MM.1S (cell line): ENCODE results near the gene SEC14L2.

Experiments
- DNase-seq: peaks from one replicate; pipeline ENCODE4 v3.0.0-alpha.2; 2015
- H2AFZ ChIP-seq: fragments of 300-600 bp; sonication (generic); 2 replicates; pipeline ENCODE4 v1.6.0; 2016; ENCODE audit warnings: antibody characterized with exemption, low read length
- H3F3A ChIP-seq: fragments of 300-600 bp; sonication (generic); 2 replicates; pipeline ENCODE4 v1.6.1; 2016; ENCODE audit warnings: mild to moderate bottlenecking, antibody characterized with exemption, low read length, moderate library complexity, mixed read lengths; ENCODE audit not compliant: insufficient read depth
- H3K27ac ChIP-seq: fragments of 300-600 bp; sonication (generic); 2 replicates; pipeline ENCODE4 v1.5.1; 2016; ENCODE audit warnings: mild to moderate bottlenecking, low read length
- H3K27me3 ChIP-seq: fragments of 300-600 bp; sonication (generic); replicated peaks from 2 replicates; pipeline ENCODE4 v1.6.0; 2016; ENCODE audit warnings: low read length; ENCODE audit not compliant: insufficient read depth
- H3K36me3 ChIP-seq: fragments of 300-600 bp; sonication (generic); replicated peaks from 2 replicates; pipeline ENCODE4 v1.6.1; 2016; ENCODE audit warnings: mild to moderate bottlenecking, low read length, mixed read lengths; ENCODE audit not compliant: insufficient read depth
- H3K4me1 ChIP-seq: fragments of 300-600 bp; sonication (generic); 2 replicates; pipeline ENCODE4 v1.6.1; 2016; ENCODE audit warnings: low read length, mixed read lengths
- H3K4me2 ChIP-seq: fragments of 300-600 bp; sonication (generic); 2 replicates; pipeline ENCODE4 v1.6.0; 2016; ENCODE audit warnings: low read depth, low read length
- H3K4me3 ChIP-seq: fragments of 300-600 bp; sonication (generic); 2 replicates; pipeline ENCODE4 v1.5.1; 2016; ENCODE audit warnings: low read length, mixed read lengths
- H3K79me2 ChIP-seq: fragments of 300-600 bp; sonication (generic); 2 replicates; pipeline ENCODE4 v1.6.1; 2016; ENCODE audit warnings: mixed run types, low read length, mixed read lengths
- H3K9ac ChIP-seq: fragments of 300-600 bp; sonication (generic); 2 replicates; pipeline ENCODE4 v1.6.1; 2016; ENCODE audit warnings: low read length, mixed read lengths
- H3K9me2 ChIP-seq: fragments of 300-600 bp; sonication (generic); replicated peaks from 2 replicates; pipeline ENCODE4 v1.6.1; 2016; ENCODE audit warnings: mild to moderate bottlenecking, low read length, mixed read lengths; ENCODE audit not compliant: insufficient read depth
- H3K9me3 ChIP-seq: fragments of 300-600 bp; sonication (generic); replicated peaks from 2 replicates; pipeline ENCODE4 v1.6.1; 2016; ENCODE audit warnings: mild to moderate bottlenecking, low read length, mixed read lengths; ENCODE audit not compliant: insufficient read depth
- H4K20me1 ChIP-seq: fragments of 300-600 bp; sonication (generic); 2 replicates; pipeline ENCODE4 v1.6.1; 2016; ENCODE audit warnings: mild to moderate bottlenecking, low read length, moderate library complexity, mixed read lengths; ENCODE audit not compliant: insufficient read depth
- CTCF ChIP-seq: fragments of 300-600 bp; sonication (generic); IDR thresholded peaks from 2 replicates; pipeline ENCODE4 v1.5.1; 2016; ENCODE audit warnings: antibody characterized with exemption, low read length, mixed read lengths
- EZH2 ChIP-seq: fragments of 300-600 bp; sonication (generic); optimal IDR thresholded peaks from 2 replicates; pipeline ENCODE3; 2017; ENCODE audit warnings: low read depth, mild to moderate bottlenecking, antibody characterized with exemption, low read length, mixed read lengths
- EZH2phosphoT487 ChIP-seq: fragments of 300-600 bp; sonication (generic); IDR thresholded peaks from 2 replicates; pipeline ENCODE4 v1.6.1; 2018; ENCODE audit warnings: antibody characterized with exemption, low read length

Gene SEC14L2

GRCh38 chr22:30404307-30404706 is 7.5 kb downstream of the SEC14L2 start:
- Histone ChIP-seq H3K9ac (no peak overlapping the region), H3K9me2 (no peaks in the 10 kb centered on the region), H3F3A (no peaks in the 10 kb centered on the region), H4K20me1 (no peaks in the 10 kb centered on the region), H3K9me3 (no peaks in the 10 kb centered on the region), H3K36me3 (no peaks in the 10 kb centered on the region), H3K4me1 (no peaks in the 10 kb centered on the region), H2AFZ (no peak overlapping the region), H3K27ac (no peak overlapping the region), H3K27me3 (no peaks in the 10 kb centered on the region; the same call in 1 of the 2 replicates), H3K79me2 (no peaks in the 10 kb centered on the region), H3K4me3 (no peak overlapping the region), H3K4me2 (no peak overlapping the region)
- no peak for DNase-seq
- TF ChIP-seq CTCF (no peak), EZH2phosphoT487 (no peak), EZH2 (no peak)

- Histone ChIP-seq H3K9ac (no peak overlapping the region), H3K4me2 (no peak overlapping the region), H3K9me2 (no peaks in the 10 kb centered on the region), H3K79me2 (no peaks in the 10 kb centered on the region), H3K9me3 (no peaks in the 10 kb centered on the region), H3K27me3 (no peaks in the 10 kb centered on the region), H3K36me3 (no peaks in the 10 kb centered on the region), H4K20me1 (no peaks in the 10 kb centered on the region), H3K27ac (no peak overlapping the region), H3K4me1 (no peaks in the 10 kb centered on the region), H2AFZ (no peak overlapping the region), H3K4me3 (no peak overlapping the region), H3F3A (no peaks in the 10 kb centered on the region)
- TF ChIP-seq EZH2 (no peak), CTCF (no peak), EZH2phosphoT487 (no peak)
- DNase-seq = no peak
Observed at GRCh38 chr22:30405731-30406130, 8.9 kb downstream of the SEC14L2 start.

DNA sequence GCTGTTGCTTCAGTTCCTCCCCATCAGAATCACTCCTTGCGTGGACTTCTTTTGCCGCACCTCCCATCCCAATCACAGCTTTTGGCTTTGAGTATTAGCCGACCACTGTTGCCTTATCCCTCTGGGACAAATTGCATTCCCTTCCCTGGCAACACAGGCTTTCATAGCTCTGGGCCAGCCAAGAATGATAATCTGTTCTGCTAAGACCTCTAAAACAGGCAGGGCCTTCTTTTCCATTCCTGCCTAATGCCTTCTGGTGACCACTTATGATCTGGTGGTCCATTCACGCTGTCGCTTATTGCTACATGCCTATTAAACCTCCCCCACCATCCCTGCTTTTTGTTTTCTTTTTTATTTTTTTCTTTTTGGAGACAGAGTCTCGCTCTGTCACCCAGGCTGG is 9.6 kb downstream of the SEC14L2 start:
- no peaks in the 10 kb centered on the region for H4K20me1 ChIP-seq
- H3K9me2 ChIP-seq = no peaks in the 10 kb centered on the region
- no peaks in the 10 kb centered on the region for H3K36me3 ChIP-seq
- no peak for DNase-seq
- no peaks in the 10 kb centered on the region for H3F3A ChIP-seq
- no peaks in the 10 kb centered on the region for H3K79me2 ChIP-seq
- no peaks in the 10 kb centered on the region for H3K4me1 ChIP-seq
- no peak overlapping the region for H3K27ac ChIP-seq
- H3K9ac ChIP-seq = no peak overlapping the region
- no peaks in the 10 kb centered on the region for H3K27me3 ChIP-seq
- no peak overlapping the region for H2AFZ ChIP-seq
- TF ChIP-seq EZH2phosphoT487 (no peak), EZH2 (no peak), CTCF (no peak)
- H3K4me3 ChIP-seq = no peak overlapping the region
- no peaks in the 10 kb centered on the region for H3K9me3 ChIP-seq
- no peak overlapping the region for H3K4me2 ChIP-seq
